GM03348 (cell line): ENCODE measurements around the gene FOXRED1.
"Not testable (repeated sequence)": the region's sequence is repeated elsewhere in the genome, so short reads cannot be mapped to it uniquely, and the experiment has no call there.

Experiments
- DNase-seq: peaks from one replicate; pipeline ENCODE4 v3.0.0; 2012; ENCODE audit warnings: low spot score

The FOXRED1 gene

DNA sequence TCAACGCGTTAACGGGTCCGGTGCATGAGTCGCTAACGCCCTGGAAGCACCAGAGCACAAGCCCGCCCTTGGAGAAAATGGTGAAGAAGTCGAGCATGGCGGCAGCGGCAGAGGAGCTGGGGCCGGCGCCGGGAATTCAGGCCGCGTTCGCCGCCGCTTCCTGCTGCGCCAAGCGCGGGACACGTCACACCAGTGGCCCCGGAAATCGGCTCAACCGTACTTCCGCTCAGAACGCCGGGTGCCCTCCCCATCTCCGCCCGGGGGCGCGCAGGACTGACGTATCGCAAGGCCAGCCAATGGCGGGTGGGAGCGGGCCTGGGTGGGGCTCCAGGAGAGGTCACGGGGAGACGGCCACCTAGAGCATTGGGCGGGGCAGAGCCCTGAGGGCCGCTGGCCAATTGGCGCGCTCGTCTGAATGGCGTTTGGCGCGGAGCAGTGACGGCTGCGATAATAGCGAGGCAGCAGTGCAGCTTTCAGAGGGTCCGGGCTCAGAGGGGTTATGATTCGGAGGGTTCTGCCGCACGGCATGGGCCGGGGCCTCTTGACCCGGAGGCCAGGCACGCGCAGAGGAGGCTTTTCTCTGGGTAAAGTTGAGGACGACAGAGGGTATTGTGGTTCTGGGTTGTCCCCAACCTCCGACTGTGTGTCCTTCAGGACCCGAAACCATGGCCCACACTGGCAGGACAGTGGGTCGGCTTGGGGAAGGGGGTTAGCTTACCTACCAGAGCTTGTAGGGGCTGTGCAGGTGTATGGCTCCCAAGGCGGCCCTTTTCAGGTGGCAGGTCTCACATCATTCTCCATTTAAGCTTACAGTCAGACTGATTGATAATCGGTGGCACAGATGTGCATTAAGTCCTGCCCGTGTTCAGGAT lies at the start of gene FOXRED1, which contains the start of gene SRPRA:
TSS of gene FOXRED1 (plus strand) at position 447 of the 872 bp plus-strand sequence. CDS start at position 500, 53 bp downstream.
TSS of gene SRPRA (minus strand) at position 188 of the 872 bp plus-strand sequence. CDS start at position 97, 91 bp downstream.
- peak; percentile 100 for DNase-seq

DNA sequence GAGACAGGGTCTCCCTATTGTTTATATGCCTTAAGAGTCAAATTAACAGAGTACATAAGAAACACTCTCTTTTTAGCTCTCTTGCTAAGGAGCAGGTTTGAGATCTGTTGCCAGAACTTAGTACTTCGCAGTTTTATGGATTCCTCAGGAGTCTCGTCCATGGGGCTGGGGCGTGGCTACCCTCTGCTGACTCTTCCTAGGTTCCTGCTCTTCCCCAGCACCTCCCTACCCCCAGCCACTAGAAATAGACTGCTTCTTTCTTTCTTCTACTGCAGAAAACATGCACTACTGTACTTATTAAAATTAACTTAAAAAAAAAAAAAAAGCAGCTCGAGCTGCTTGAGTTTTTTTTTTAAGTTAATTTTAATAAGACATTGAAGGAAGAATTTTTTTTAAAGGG lies 49.4 kb upstream of the FOXRED1 start:
- no peak for DNase-seq

DNA sequence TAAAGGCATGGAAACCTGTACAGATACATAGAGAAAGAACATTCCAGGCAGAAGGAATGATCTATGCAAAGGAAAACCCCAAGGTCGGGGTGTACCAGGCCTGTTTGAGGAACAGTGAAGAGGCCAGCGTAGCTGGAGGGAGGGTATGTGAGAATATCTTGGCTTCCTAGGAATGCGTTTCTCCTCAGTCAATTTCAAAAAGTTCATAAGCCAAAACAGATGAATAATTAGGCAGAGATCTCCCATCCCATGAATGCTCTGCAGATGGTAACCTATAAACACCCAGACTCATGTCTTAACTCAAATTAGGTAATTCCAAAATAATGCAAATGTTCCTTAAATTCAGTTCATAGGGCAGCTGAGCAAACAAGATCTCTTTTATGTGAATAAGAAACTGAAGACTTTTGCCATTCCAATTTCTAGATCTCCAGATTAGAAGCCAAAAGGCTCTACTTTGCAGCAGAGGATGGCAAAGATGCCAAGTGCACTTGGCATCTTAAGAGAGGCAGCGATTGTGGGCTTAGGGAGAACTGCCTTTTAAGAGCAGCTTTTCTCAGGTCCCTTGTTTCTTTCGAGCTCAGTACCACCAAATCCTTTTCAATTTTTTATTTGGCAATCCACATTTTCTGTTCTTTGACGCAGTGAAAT lies 44.2 kb upstream of the FOXRED1 start:
- DNase-seq: no peak

DNA sequence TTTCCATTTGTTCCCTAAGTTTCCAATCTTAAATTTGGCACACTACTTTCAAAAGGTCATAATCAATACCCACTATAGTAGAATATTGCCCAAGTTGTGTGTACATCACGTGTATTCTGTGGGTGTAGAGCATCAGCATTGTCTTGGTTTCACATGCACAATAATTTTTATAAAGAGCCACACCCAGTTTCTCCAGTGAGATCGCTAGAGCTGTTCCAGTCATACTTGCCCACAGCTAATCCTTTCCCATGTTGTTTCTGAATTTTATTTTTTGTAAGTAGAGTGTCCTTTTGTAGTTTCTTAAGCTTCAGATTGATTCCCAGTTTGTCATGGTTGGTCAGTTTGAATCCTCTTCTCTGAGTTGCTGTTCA lies 43.7 kb upstream of the FOXRED1 start:
- no peak for DNase-seq

DNA sequence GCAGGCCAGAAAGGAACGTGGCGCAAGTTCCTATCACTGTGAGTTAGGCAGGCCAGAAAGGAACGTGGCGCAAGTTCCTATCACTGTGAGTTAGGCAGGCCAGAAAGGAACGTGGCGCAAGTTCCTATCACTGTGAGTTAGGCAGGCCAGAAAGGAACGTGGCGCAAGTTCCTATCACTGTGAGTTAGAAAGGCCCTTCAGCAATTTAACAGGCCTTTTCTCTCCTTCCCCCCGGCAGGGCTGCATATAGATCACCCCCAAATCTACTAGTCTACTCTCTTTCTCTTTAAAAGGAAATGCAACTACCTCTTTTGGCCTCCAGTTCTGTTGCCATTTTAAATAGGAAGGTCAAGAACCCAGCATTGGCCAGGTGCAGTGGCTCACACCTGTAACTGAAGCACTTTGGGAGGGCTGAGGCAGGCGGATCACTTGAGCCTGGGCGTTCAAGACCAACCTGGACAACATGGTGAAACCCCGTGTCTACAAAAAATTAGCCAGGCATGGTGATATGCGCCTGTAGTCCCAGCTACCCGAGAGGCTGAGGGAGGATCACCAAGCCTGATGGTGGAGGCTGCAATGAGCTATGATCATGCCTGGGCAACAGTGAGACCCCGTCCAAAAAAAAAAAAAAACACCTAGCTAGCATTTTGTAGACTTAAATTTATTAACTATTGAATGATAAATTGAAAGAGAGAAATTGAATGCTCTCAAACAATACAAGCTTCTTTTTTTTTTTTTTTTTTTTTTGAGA lies 42.4 kb upstream of the FOXRED1 start:
- DNase-seq: no peak

DNA sequence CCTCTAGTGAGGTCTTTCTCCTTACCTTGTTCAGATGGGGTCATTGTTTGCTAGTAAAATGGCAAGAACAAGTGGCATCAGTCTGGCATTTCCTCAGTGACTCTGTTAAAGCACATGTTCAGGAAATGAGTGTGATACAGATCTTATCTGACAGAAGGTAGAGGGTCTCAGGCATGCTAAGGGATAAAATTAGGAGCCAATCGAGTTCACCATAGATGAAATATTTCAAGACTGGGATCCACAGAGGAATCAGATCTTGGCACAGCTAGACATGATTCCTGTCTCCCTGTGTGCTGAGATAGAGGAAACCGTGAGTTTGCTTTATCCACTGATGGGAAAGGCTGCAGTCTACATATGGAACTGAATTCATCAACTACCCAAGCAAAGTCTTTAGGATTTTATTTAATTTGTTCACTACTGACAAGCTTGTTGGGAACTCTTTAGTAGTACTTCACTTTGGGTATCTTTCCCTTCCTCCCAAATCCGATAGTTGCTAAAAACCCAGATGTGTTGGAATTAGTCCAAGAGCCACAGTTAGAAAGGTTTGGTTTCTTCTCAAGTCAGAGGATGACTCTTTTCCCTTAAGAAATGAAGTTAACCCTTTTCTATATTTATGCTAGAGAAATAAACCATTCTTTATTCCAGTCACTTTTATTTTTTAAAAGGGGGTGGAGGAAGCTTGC lies 39.0 kb upstream of the FOXRED1 start:
- no peak for DNase-seq

DNA sequence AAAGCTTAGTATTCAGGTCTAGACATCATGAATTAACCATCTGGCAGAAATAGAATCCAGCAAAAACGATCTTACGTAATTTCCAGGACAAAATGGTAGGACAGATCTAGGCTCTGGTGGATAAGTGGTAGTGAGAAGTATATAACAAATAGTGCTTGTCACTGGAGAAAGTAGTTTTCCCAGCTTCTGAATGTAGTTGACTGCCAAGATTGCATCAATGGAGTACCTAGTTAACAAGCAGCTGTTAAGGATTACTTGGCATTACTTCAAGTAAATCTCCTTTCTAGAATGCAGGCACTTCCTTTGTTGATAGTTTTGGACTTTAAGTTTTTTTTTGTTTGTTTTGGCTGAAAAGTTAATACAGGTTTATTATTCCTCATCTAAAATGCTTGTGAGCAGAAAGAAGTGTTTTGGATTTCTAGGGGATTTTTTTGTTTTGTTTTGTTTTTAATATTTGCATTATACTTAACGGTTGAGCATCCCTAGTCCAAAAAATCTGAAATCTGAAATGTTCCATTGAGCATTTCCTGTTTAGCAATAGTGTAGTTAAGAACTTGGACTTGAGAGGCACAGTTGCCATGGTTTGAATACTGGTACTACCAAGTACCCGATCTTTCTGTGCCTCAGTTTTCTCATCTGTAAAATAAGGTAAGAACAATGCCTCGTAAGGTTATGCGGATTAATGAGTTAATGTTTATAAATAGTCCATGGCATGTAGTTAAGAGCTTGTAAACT lies 37.1 kb upstream of the FOXRED1 start:
- DNase-seq: no peak

DNA sequence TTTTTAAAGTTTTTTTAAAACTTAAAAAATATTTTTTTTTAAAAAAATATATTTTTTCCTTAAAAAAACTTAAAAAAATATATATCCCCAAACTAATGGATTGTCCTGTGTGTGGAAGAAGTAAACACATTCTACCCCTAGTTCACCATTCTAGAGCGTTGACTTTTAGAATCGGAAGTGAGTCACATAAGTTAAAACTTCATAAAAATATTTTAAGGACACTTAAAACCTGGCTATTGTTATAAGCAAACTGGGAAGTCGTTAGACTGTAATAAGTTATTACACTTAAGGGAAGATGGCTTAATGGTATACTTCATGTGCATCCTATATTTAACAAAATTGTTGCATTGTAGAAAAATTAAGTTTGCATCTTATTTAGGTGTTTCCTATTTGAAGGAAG lies 36.3 kb upstream of the FOXRED1 start:
- no peak for DNase-seq

DNA sequence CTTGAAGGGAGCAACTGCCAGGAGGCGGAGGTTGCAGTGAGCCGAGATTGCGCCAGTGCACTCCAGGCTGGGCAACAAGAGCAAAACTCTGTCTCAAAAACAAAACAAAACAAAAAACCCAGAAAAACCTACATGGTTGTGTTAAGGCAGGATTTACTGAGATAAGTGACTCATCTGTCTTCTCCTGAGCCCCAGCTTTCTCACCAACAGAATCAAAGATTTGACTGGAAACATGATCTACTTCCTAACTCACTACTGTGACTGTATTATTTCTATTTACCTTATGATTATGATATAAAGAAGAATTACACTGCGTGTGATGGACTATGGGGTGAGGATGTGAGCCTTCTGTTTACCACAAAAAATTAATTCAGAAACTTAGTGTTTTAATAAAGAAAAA lies 35.6 kb upstream of the FOXRED1 start:
- no peak for DNase-seq

DNA sequence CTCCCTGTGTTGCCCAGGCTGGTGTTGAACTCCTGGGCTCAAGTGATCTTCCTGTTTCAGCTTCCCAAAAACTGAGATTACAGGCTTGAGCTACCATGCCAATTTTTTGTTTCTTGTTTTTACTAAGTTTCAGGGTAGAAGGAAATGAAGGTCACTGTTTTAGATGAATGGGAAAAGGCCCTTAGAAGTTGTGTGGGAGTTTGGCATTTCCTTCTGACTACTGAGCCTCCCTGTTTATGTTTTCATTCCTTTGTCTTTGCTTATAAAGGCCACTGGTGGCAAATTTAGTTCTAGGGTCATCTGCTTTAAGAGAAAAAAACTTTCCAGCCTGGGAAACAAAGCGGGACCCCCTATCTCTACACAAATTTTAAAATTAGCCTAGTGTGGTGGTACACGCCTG lies 22.3 kb upstream of the FOXRED1 start:
- DNase-seq: peak; percentile 70

DNA sequence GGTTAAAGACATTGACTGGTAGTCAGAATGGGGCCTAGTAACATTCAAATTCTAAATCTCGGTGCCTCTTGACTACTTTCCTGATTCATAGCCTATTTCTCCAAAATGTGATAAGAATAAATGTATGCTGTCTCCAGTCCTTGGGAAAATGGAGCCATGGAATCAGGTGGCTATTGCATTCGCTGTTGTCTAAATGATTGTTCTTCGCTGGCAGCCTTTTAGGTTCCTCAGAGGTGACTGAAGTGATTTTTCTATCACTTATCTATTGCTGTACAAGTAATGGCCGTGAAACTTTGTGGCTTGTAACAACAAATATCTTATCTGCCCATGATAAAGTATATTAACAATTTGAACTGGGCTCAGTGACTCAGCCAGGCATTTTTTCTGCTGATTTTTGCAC lies 15.7 kb upstream of the FOXRED1 start:
- no peak for DNase-seq

DNA sequence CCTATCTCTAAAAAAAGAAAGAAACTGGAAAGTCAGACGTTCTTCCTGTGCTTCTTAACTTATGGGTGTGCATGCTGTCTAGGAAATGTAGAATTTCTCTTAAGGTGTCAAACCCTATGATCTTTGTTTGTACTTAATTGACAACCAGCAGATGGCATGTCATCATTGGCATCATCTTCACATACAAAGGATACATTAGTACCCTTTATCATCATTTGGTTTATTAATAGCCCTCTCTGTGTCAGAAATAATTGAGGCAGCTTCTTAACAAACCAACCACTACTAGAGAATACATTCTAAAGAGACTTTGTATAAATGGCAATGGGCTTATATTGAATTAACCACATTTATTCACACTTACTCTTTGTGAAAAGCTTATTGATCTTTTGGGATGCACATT lies 14.1 kb upstream of the FOXRED1 start:
- no peak for DNase-seq

DNA sequence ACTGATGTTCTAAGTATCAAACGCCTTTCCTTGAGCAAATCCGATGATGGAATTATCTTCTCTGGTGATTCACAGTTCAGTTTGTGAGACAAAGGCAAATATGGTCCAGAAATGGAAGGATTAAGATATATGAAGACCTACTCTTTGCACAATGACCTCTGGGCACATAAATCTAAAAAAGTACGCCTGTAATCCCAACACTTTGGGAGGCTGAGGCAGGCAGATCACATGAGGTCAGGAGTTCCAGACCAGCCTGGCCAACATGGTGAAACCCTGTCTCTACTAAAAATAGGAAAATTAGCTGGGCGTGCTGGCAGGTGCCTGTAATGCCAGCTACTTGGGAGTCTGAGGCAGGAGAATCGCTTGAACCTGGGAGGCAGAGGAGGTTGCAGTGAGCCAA lies 13.4 kb upstream of the FOXRED1 start:
- DNase-seq: not testable (repeated sequence)

DNA sequence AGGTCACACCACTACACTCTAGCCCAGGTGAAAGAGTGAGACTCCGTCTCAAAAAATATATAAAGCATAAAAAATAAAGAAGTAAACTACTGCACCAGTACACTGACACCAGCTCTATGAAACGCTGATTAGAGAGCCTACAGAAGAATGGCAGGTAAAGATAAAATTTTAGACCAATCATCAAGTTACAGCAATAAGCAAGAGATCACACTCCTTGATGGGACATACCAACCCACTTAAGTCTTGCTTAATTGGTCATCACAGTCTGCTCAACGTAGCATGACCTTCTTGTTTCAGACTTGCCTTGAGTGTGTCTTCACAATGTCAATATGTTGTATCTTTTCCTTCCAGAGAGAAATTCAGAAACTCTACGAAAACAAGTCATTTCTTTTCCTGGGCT lies 12.7 kb upstream of the FOXRED1 start:
- DNase-seq: no peak

DNA sequence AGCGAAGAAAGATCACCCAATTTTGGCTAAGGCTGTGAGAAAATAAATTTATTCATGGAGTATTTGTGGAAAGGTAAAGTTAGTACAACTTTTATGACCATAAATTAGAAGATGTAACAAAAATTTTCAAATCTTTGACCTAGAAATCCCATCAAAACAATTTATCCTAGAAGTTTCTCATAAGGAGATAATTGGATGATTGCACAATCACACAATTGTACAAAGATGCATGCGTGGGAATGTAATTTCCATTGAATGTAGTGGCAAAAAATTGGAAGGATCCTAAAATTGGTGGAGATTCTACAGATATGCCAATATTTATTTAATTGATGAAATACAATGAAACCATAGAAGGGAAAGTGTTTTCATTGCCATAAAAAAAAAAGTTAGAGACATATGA lies 11.8 kb upstream of the FOXRED1 start:
- no peak for DNase-seq

DNA sequence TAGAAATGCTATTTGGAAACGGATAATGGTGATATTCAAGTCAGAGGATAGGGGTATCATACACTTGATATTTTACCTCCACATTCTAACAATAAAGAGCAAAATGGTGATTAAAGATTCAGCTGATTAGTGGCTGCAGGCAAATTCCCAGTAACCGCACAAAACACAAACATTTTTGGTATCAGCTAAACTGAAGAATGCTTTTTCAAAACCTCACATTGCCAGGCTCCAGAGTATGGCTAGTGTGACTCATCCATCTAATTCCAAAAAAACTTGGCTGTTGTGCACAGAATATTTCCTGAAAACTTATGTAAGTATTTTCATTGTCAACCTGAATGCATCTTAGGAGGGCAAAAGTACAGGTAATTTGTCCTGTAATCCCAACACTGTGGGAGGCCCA lies 11.2 kb upstream of the FOXRED1 start:
- peak; percentile 65 for DNase-seq

DNA sequence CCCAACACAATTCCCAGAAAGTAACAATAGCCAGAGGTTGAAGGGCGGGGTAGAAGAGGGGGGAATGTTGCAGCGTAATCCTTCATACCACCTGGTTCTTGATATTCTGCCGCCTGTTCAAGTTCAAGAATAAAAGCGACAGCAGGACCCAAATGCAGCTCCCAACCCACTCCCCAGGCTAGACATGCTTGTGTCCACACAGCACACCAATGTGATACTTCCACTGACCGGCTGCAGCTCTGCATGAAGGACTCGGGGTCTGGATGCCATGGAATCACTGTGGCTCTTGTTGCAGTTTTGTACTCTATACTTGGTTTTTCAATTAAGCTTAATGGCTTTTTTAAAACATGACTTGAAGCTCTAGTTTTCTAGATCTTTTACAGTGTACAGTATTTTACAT lies 6.7 kb upstream of the FOXRED1 start:
- no peak for DNase-seq

DNA sequence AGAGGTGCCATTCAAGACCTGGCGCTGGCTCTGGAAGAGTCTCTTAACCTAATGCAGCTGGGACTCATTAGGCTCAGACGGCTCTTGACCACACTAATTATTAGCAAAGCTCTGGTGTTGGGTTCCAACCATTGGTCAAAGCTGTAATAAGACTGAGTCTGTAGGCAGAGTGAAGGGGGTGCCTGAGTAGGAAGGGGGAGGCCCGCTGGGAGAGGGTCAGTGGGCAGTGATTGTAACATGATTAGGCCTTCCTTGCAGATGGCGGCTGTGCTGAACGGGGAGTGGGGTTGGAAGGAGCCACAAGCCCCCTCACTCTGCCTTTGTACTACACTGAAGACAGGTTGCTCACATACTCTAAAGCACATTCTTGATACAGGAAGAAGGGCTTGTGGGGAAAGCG lies 5.5 kb upstream of the FOXRED1 start:
- no peak for DNase-seq

DNA sequence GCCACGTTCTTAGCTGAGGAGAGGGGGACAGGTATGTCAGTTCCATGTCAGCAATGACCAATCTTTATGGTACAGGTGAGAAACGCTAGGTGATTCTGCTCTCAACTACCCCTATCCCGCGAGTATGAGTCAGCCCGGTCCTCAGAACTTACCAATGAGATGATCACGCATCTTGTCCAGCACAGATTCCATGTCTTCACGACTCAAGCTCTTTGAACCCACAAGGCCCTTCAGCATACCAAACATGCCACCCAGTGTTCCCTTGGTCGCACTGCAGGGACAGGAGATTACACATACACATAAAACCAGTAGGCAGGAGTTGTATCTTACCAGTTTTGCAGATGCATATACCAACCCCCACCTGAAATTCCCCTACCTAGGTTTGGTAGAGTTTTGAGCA lies 3.1 kb upstream of the FOXRED1 start:
- DNase-seq: no peak

DNA sequence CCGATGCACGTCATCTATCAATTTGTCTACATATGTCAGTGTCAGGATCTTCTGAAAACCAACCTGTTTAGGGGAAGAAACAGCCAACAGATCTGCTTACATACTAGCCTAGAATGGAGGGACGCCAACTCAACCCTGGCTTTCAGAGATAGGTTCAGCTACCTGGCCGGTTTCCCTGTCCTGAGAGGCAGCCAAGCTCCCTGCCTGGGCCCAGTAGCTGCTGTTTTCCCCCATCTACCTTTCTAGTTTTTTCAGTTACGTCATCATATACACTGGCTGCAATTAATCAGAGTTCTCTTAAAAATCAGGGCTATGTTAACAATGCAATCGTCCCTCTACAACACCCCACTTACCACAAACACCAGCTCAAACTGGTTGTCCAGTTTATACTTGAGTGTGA lies 1.3 kb upstream of the FOXRED1 start:
- DNase-seq: no peak

DNA sequence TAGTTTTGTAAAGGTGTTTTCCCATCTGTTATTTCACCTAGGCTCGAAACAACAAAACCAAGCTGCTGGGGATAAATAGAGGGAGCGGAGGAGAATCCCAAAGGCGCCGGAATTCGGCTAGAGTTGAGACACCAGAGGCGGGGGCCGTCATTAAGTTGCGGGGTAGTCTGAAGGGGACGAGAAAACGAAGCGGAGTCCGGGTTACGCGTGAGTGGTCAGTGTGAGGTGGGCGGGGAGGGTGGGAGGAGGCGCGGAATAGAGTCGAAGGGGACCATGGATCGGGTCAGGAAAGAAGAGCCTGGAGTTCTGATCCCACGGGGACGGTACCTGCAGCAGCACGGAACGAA lies 620 bp upstream of the FOXRED1 start:
- DNase-seq: peak; percentile 72

DNA sequence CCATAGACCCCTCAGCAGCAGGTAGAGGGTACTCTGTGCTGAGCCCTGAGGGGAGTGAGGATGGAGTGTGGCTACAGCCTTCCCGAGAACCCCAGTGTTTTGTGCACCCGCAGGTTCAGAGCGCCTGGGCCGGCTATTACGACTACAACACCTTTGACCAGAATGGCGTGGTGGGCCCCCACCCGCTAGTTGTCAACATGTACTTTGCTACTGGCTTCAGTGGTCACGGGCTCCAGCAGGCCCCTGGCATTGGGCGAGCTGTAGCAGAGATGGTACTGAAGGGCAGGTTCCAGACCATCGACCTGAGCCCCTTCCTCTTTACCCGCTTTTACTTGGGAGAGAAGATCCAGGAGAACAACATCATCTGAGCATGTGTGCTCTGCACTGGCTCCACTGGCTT lies 8.4 kb downstream of the FOXRED1 start:
- no peak for DNase-seq
